Activated CD8-positive, alpha-beta memory T cell treated with anti-CD3 and anti-CD28 coated beads, Interleukin-2, amount 50 U/mL, for 48 hours (primary cell): ENCODE data around the gene PRAMEF4.
"Not testable (repeated sequence)": the region's sequence is repeated elsewhere in the genome, so short reads cannot be mapped to it uniquely, and the experiment has no call there.

ENCODE experiments used
- DNase-seq: peaks from one replicate; pipeline ENCODE4 v3.0.0-alpha.2; 2020

PRAMEF4 gene

GRCh38 chr1:12886101-12886500 is at the start of gene PRAMEF4:
Gene PRAMEF4, minus strand, starts transcription at chr1:12886201. Its CDS starts 2,807 bp downstream, at chr1:12883394.
- not testable (repeated sequence) for DNase-seq

GRCh38 chr1:12924368-12924767 is 38.4 kb upstream of the PRAMEF4 start:
- DNase-seq = not testable (repeated sequence)

GRCh38 chr1:12921749-12922148 is 35.7 kb upstream of the PRAMEF4 start:
- not testable (repeated sequence) for DNase-seq

- not testable (repeated sequence) for DNase-seq
These were observed 30.3 kb upstream of the PRAMEF4 start, which contains the start of gene PRAMEF7 for GRCh38 chr1:12916310-12916709. Gene PRAMEF7, plus strand, starts transcription at chr1:12916610. Its CDS starts 1,083 bp downstream, at chr1:12917693.

DNA sequence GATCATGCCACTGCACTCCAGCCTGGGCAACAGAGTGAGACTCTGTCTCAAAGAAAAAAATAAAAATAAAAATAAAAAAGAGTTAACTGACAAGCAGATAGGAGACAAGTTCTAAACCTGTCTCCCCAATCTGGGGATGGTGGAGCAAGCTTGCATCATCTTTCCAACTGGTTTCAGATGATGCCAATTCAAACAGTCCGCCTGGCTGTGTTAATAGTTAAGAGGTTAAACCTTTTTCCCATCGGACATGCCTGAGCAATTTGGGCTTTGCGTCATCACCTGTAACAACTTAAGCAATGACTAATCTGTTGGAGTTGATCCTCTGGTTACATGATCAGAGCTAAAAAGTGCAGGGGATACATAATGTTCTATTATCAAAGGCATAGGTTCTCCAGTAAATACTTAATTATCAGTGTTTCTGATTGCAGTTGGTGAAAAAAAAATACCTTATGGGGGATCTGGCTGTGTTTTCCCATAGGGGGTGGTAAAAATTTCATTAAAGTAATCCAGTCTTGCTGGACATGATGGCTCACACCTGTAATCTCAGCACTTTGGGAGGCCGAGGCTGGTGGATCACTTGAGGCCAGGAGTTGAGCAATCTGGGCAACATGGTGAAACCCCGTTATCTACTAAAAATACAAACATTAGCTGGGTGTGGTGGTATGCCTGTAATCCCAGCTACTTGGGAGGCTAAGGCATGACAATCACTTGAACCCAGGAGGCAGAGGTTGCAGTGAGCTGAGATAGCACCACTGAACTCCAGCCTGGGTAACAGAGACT is 18.0 kb upstream of the PRAMEF4 start:
- not testable (repeated sequence) for DNase-seq

- not testable (repeated sequence) for DNase-seq
These were observed 13.2 kb upstream of the PRAMEF4 start for GRCh38 chr1:12899186-12899585.

DNA sequence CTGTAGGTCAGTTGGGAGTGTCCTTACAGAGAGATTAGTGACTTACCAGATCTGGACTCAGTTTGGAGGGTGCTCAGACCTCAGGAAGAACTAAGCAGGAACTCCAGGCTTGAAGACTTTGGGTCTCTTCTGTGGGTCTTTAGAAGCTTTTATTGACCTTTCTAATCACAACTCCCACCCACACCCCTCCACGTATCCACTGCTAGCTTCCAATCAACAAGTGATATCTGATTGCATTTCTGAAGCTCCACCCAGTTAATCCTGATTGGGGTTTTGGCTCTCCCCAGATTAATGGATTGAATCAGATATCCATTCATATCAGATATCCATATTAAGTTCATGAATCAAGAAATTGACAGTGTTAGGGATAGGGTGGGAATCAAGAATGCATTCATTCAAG is 12.2 kb upstream of the PRAMEF4 start, which contains the start of gene PRAMEF10:
TSS of gene PRAMEF10 (minus strand) at position 101 of the 400 bp plus-strand sequence. CDS start 2,423 bp downstream, outside the sequence.
- not testable (repeated sequence) for DNase-seq

- not testable (repeated sequence) for DNase-seq
These were observed 7.5 kb downstream of the PRAMEF4 start for GRCh38 chr1:12878453-12878852.

DNA sequence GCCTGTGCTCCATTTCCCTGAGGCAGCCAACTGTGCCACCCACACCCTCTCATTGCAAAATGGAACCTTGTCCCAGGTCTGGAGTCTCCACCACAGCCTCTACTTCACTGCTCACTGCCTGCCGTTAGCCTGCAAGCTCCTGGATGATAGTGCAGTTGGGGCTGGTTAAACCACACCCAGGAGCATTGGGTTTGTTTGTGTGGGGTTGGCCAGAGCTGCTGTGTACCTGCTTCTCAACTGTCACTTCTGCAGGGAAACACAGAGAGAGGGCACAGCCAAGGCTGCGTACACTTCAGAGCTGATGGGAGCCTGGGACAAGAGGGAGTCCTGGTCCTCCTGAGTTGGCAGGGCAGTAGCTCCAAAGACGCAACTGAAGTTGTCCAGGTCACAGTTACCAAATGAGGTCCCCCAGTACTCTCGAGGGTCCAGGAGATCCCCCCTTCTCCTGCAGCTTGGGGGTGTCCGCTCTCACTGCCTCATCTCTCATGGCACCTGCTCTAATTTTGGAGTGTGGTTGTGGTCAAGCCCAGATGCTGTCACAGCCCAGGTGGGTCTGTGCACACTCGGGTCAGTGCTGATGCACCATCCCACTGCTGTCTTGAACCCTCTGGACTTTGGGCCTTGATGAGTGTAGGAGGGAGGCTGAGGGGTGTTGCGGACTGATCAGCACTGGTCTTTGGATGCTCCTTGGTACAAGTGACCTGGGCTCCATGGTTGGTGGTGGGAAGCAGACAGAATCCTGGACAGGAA is 22.7 kb downstream of the PRAMEF4 start:
- DNase-seq = not testable (repeated sequence)

DNA sequence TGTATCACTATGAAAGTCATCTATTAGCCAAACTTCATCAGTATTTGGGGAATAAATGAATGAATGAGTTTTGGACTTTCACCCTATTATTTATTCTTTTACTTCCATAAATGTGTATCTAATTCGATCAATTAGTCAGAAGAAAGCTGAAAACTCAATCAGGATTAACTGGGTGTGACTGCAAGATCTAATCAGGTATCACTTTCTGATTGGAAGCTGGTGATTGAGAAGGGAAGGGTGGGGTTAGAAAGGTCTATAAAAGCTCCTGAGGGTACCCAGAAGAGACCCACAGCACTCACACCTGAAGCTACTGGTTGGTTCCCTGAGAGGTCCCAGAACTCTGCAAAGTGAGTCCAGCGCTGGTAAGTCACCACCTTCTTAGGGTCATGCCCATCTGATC is 29.2 kb downstream of the PRAMEF4 start, which contains the start of gene PRAMEF2:
TSS of gene PRAMEF2 (plus strand) at position 301 of the 400 bp plus-strand sequence. CDS start 1,924 bp downstream, outside the sequence.
- DNase-seq = not testable (repeated sequence)

DNA sequence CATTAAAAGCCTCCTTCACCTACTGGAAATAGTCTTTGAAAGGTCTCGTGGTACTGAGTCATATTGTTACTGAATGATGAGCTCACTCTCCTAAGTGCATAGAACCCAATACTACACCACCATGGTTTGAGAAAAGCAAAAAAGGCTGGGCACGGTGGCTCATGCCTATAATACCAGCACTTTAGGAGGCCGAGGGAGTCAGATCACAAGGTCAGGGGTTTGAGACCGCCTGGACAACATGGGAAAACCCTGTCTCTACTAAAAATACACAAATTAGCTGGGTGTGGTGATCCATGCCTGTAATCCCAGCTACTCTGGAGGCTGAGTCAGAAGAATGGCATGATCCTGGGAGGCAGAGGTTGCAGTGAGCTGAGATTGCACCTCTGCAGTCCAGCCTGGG is 34.2 kb downstream of the PRAMEF4 start:
- no peak for DNase-seq

DNA sequence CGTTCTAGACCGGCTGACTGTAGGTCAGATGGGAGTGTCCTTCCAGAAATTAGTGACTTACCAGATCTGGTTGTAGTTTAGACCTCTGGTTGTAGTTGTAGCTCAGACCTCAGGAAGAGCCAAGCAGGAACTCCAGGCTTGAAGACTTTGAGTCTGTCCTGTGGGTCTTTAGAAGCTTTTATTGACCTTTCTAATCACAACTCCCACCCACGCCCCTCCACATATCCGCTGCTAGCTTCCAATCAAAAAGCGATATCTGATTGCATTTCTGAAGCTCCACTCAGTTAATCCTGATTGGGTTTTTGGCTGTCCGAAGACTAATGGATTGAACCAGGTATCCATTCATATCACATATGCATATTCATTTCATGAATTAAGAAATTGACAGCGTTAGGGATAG is 37.4 kb downstream of the PRAMEF4 start, which contains the start of gene HNRNPCL1:
TSS of gene HNRNPCL1 (minus strand) at position 101 of the 400 bp plus-strand sequence. CDS start 431 bp downstream, outside the sequence.
- DNase-seq = not testable (repeated sequence)

DNA sequence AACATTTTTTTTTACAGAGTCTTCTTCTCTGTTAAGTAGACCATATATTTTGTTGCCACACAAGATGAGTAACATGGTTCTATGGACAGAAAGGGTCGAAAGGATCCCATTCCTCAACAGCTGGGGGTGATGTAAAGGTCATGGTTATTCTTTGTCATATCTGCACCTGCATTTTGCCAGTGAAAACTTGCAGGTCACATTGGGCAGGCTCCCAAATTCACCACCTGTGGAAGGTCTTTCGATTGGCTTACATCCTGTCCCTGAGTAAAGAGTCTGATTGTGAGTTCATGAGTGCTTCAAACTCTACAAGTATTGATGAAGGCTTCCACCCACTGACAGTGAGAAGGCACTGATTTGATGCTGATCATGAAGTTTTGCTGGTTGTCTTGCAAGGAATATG is 52.8 kb downstream of the PRAMEF4 start:
- DNase-seq = not testable (repeated sequence)

- DNase-seq = not testable (repeated sequence)
These were observed 54.7 kb downstream of the PRAMEF4 start, which contains the start of gene PRAMEF11 for GRCh38 chr1:12831310-12831709. Gene PRAMEF11, minus strand, starts transcription at chr1:12831410. Its CDS starts 2,621 bp downstream, at chr1:12828789.
